GM21367 (cell line): ENCODE data around the gene PRSS50.

ENCODE experiments used
- ATAC-seq: cut with Tn5 transposase; IDR thresholded peaks from one replicate; pipeline ENCODE4 v1.9.1; 2021; ENCODE audit not compliant: unreplicated experiment

Gene PRSS50

GRCh38 chr3:46671541-46672348 is 45.9 kb downstream of the PRSS50 start:
- ATAC-seq, result no peak

DNA sequence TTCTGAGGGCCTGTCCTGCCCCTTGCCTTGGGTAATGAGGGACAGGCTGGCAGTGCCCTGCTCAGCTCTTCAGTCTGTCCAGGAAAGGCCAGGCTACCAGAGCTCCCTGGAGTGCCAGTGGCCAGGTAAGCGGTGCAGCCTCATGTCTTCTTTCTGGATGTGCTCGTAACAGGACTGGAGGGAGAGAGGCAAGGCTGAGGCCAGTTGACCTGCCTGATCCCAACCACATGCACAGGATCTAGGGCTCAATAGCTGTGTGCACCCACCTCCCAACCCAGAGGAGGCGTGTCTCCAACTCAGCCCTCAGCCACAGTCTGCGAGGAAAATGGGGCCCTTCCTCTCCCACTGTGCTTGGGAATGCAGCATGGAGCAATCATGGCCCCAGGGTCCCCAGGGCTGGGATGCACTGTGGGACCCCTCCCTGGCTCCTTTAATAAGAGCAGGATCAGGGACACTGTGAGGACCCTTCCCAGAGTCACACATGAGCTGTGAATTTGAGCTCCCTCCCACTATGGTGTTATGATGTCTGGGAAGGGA is 46.7 kb downstream of the PRSS50 start:
- ATAC-seq, result no peak

DNA sequence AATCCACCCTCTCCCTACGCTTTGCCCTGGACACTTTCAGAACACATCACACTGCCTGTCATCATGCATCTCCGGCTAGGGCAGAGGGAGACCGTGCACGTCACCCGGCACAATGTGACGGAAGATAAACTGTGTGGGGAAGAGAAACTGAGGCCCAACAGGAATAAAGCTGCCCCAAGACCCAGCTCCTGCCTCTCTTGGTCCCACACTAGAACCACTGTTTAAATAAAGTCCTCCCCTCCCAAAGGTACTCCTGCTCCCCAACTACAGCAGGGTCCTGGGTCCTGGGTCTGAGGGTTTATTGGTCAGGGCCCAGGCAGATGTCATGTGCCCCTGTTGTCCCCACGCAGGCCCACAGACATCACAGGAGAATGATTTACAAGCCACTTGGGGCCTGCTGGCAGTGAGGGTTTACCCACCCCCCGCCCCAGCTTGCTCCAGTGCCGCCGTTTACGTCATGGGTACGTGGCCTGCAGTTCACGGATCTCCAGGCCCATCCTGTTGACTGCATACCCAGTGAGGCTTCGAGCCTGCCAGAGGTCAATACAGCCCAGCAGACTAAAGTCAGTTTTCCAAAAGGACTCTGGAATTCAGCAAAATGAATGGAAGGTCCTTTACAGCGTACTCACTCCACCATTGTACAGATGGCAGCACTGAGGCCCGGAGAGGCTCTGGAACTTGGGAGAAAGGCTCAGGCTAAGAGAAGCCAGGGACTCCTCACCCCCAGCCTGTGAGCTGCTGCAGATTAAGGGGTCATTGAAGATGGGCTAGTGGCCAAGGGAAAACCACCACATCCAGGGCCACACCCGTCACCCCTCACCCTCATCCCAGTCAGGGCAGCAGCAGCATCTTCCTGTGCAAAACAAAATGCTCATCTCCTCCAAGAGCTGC is 47.4 kb downstream of the PRSS50 start:
- ATAC-seq, result no peak

GRCh38 chr3:46669191-46669999 is 48.3 kb downstream of the PRSS50 start:
- no peak for ATAC-seq

- no peak for ATAC-seq
These were observed 49.1 kb downstream of the PRSS50 start for GRCh38 chr3:46668591-46668990.

DNA sequence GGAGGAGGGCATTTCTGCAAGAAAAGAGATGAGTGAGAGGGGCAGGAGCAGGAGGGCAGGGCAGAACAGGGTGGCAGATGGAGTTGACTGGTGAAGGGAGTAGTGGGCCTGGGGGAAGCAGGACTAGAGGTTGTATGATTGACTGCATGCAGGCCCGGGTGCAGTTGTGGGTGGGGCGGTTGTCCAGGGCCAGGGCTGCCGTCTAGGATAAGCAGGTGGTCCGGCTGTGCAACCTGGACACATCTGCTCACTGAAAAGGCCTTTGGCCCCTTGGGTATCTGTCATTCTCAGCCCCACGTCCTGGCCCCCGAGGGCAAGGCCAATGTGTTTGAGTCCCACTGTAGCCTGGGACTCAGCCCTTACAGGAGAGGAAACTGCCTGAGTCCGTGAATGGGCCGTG is 49.6 kb downstream of the PRSS50 start:
- no peak for ATAC-seq

- ATAC-seq, result no peak
These were observed 50.0 kb downstream of the PRSS50 start for GRCh38 chr3:46667657-46668056.

- no peak for ATAC-seq
These were observed 50.5 kb downstream of the PRSS50 start for GRCh38 chr3:46667061-46667621.

- ATAC-seq, result no peak
These were observed 51.2 kb downstream of the PRSS50 start for GRCh38 chr3:46666453-46666845.

DNA sequence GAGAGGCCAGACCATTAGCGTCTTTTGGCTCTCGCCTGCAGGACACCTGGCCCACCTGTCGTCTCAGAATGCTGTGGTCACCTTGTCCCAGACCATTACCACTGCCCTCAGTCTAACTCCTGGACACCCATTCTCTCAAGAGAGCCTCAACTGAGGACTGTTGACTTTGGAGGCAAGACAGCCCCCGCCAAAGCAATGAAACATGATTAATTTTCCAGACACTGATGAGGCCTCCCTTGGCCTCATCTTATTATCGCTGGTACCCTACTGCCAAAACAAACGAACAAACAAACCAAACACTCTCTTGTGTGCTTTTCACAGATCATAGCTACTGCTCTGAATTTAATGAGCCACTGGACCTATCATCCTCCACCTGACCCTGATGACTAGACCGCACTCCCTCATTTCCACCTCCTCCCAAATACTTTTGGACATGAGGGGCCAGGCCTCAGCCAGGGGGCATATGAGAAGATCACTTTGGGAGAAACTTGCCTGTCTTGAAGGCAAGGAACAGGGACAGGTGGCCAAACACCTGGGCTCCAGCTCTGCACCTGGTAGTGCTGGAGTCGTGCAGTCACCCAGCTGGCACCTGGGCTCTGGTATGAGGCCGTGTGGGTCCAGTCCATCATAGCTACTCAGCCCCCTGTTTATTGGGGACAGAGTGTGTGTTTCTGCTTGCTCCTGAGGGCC is 51.8 kb downstream of the PRSS50 start:
- no peak for ATAC-seq

GRCh38 chr3:46664971-46665762 is 52.5 kb downstream of the PRSS50 start:
- no peak for ATAC-seq

- no peak for ATAC-seq
These were observed 53.3 kb downstream of the PRSS50 start for GRCh38 chr3:46664188-46664970.

DNA sequence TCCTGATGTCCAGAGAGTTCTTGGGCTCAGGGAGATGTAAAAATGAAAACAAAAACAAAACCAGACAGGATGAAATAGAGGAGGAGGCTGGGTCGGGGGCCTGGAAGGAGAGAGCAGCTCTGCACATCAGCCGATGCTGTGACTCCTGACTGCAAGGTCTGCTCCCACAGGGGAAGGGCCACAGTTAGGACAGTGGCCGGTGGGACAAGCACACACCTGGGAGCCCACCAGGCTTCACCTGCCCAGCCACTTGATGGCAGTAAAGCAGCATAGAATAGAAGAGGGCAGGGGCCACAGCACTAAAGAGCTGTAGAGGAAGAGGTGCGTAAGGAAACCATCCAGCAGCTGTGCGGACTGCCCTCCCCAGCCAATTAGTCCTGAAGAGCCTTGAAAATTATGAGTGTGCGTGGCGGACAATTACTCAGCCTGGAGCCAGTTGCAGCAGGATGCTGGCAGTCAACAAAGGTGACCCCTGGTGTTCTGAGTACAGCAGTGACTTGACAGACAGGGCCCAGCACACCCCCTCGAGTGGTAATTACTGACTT is 54.0 kb downstream of the PRSS50 start:
- ATAC-seq, result no peak

DNA sequence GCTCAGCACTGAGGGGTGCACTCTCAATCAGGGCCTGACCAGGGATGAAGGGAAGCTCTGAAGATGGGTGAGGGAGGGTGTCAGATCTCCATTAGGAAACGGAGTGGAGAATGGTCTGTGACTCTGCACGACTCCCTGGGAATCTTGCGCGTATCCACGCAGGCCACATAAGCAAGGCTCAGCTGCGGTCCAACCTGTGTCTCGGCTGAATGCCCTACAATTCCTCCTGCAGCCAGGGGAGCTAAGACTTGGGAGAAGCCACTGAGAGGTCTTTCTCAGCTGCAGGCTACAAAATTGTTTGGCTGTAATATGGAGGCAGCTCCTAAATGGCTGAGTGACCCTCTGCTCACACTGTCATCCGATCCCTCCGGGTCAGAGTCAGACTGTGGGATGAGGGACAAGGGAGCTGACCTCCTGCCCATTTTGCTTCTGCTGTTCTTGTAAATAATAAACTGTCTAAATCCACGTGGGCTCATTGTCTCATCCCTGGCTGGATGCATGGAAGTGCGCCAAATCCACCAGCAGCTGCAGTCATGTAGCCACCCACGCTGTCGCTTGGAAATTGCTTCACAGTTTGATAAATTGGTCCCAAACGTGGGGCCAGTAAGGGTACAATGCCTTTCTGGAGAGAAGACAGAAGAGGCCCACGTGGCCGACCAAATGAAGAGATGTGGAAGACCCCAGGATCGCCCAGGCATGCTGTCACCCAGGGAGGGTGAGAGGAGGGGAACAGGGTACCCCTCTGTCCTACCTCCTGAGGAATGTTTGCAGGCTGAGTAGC is 54.7 kb downstream of the PRSS50 start:
- no peak for ATAC-seq
